ENCODE results near the gene TBCD. TPM values are rescaled to one million over a fixed set of nuclear protein-coding genes. Genes with fewer than 3 reads are reported as not detected.

Gene TBCD
- total RNA-seq, 1 donor from 2014 or later = 144 TPM

DNA sequence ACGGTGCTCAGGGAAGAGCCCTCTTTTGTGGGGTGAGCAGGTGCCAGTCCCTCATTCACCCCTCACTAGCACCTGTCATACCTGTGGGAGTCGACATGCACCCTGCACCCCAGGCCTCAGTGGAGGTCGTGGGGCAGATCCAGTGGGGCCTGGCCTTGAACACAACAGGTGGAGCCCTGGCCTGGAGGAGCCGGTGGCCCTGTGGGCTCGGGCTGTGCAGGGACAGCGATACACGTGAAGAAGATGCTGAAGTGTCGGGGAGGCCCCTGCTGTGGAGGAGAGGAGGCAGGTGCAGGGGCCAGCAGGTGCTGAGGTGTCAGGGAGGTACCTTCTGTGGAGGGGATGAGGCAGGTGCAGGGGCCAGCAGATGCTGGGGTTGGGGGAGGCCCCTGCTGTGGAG is 56.1 kb downstream of the TBCD start:
- no peak for DNase-seq (ENCODE audit: extremely low read depth, low read depth, low spot score)

DNA sequence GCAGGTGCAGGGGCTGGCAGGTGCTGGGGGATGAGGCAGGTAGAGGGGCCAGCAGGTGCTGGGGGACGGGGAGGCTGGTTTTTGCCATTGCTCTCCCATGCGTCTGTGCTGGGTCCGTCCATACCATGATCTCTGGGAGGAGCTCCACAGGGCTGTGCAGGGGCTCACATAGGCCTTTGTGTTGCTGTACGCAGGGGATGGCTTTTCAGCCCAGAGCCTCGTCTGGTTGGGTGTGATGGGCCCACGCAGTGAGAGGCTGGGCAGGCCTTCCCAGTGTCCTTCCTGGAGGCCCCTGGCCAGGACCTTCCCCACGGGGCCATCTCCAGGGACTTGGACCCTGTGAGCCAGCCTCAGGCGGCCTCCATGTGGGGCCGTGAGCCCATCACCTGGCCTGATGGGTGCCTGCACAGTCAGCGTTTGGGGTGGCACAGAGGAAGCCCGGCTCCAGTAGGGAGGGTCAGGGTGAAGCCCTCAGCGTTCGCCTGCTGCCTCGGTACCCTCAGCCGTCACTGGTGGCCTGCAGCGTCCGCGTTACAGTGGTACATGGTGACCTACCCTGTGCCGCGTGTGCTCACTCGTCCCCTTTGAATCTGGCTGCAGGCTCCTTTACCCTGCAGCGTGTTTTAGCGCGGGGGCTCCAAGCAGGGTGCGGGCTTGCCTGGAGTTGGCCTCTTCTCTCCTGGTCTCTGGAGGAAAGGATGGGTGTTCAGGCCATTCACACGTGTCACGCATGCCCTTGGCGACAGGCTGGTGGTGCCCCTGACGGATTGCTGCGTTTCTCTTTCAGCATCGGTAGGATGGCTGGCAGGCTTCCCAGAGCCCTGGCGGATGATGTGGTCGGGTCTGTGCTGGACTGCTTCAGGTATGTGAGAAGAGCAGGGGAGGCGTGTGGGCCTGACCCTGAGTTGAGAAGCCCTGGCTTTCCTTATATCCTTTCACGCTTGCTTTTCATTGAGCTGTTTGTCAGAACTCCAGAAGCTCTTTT is 57.3 kb downstream of the TBCD start:
- DNase-seq (ENCODE audit: extremely low read depth, low read depth, low spot score) = no peak

DNA sequence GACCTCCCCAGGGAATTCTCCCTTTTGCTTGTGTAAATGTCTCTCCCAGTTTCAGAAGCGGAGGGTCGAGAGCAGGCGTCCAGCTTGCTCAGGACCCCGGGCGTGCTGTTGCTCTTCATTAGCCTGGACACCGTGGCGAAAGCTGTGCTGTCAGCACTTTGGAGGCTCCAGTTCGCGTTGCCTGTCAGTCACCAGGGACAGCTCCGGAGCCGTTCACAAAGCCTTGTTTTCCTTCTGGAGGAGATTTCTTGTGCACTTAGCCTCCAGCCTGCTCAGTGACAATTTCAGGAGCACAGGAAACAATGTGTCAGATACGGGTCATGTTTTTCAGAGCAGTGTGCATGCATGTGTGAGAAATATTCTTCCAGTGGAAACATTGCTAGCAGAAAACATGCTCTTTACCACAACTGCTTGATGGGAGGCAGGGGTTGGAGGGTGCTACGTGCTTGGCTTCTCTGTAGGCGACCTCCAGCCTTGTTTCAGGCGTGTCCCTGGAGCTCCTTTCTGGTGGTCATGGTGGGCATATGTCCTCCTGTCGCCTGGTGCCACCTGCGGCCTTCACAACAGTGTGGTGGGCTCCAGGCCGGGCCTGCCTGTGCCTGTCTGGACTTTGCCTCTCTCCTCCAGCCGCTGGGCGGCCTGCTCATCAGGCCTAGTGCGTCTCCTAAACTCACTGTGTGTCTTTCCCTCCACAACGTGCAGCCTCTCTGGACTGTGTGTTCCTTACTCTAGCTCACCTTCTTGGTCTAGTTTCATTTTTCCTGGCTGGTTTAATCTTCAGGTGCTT is 59.0 kb downstream of the TBCD start:
- no peak for DNase-seq (ENCODE audit: extremely low read depth, low read depth, low spot score)

DNA sequence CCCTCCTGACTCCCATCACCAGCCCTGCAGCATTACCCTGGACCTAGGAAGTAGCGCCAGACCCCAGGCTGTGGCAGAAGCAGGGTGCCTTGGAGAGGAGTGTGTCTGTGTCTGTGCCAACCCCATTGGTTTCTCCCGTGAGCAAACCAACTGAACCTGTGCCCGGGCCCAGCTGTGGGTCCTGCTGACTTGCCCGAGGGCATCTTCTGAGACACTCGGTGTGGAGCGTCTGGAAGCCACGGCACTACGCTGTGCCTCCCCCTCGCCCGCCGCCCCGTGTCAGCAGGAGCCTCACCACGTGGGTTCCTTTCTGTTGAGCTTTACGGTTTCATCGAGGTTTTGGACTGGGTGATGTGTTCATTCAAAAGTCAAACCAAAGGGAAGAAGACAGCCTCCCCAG is 60.2 kb downstream of the TBCD start:
- DNase-seq (ENCODE audit: extremely low read depth, low read depth, low spot score) = no peak

DNA sequence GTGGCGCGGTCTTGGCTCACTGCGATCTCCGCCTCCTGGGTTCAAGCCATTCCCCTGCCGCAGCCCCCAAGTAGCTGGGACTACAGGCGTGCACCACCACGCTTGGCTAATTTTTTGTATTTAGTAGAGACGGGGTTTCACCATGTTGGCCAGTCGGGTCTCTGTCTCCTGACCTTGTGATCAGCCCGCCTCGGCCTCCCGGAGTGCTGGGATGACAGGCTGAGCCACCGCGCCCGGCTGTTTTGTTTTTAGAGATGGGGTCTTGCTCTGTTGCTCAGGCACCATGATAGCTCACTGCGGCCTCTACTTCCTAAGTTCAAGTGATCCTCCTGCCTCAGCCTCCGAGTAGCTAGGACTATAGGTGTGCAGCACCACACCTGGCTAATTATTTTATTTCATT is 60.7 kb downstream of the TBCD start:
- no peak for DNase-seq (ENCODE audit: extremely low read depth, low read depth, low spot score)

DNA sequence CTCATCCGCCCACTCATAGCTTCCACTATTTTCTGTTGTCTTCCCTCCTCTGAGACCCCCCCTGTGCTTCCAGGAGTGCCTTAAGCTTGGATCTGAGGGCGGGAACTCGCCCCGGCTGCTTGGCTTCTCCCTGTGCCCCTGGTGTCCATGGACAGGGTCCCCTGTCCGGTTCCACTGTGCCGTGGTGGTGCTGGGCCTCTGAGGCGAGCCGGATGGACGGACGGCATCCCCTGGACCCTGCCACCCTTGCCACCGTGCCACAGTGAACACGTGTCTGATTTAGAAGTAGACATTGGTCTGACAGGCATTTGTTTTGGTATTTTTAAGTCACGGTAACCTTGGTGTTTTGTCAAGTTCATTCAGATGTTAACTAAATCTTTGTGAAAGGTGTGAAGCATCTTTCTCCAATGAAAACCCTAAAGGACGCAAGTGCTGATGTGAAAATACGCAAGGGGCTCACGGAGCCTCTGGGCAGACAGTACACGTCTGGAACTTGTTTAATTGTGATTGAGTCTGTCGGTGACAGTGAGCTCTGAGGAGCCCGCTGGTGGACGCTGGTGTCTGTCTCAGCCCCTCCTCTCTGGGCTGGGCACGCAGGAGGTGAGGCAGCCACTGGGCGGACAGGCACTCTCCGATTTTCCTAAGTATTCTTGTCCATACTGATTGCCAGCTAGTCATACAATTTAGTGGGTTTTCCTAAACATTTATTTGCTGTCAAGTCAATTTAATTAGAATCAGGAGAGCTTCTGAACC is 61.6 kb downstream of the TBCD start:
- DNase-seq (ENCODE audit: extremely low read depth, low read depth, low spot score) = no peak

DNA sequence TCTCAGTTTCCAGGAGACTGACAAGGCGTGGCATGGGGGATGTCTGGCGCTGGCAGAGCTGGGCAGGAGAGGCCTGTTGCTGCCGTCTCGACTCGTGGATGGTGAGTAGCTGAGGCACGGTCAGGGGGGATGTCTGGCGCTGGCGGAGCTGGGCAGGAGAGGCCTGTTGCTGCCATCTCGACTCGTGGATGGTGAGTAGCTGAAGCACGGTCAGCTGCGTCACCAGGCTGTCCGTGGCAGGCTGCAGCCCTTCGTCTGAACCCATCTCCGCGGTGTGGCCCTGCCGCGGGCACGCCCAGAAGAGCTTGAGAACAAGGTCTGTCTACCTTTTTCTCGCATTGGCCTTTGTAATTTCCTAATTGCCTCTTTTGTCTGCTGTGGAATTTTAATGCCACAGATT is 63.0 kb downstream of the TBCD start:
- DNase-seq (ENCODE audit: extremely low read depth, low read depth, low spot score) = no peak

DNA sequence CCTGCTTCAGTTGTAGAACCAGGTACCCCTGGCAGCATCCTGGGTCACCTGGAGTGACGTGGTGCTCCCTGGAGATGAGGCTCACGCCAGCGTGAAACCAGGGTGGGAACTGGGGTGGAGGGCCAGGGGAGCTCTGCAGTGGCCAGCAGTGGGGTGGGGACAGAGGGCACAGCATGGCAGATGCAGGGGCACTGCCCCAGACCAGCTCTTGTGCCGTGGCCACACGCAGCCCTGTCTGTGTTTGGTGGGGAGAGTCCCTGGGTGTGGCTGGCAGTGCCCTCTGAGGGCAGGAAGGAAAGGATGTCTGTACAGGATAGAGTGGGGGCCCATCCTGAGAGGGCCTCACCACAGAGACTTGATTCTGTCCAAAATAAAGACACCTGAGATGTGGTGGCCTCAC is 63.5 kb downstream of the TBCD start:
- no peak for DNase-seq (ENCODE audit: extremely low read depth, low read depth, low spot score)

DNA sequence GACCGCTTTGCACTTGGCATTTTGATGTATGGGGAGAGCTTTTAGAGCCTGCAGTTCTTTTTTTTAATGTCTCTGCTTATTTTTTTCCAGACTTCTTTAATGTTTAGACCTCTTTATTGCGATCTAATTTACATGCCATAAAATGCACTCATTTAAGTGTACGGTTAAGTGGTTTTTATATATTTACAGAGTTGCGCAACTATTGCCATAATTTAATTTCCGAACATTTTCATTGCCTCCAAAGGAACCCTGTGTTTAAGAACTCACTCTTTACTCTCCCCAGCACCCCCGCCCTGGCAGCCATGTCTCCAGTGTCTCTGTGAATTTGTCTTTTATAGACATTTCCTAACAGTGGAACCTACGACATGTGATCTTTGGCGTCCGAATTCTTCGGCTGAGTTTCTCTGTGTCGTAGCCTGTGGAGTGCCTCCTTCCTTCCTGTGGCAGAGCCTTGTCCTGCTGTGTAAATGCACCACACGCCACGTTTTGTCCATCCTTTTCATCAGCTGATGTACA is 64.0 kb downstream of the TBCD start:
- no peak for DNase-seq (ENCODE audit: extremely low read depth, low read depth, low spot score)

DNA sequence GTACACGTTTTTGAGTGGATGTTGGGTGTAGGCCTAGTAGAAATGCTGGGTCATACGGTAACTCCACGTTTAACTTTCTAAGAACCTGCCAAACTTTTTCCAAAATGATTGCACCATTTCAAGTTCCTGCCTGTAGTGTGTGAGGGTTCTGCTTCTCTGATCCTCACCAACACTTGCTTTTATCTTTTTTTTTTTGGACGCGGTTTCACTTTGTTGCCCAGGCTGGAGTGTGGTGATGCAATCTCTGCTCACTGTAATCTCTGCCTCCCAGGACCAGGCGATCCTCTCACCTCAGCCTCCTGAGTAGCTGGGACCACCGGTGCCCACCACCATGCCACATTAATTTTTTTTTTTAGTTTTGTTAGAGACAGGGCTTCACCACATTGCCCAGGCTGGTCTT is 64.5 kb downstream of the TBCD start:
- DNase-seq (ENCODE audit: extremely low read depth, low read depth, low spot score) = no peak

DNA sequence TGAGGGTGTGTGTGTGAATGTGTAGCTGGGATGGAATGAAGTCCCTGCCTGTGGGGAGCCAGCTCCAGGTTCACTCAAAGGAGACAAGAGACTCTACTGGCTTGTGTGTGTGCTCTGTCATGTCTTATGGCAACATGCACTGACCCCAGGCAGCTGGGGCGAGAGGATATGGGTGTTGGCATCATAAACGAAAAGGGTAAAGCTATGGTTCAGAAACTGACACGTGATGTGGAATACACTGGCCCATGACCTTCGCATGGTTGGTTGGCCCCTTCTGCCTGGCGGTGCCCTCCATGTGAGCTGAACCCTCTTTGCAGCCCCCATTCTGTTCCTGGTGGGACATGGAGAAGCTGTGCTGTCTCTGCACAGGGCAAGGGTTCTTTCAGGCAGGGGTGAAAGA is 66.1 kb downstream of the TBCD start:
- DNase-seq (ENCODE audit: extremely low read depth, low read depth, low spot score) = no peak

DNA sequence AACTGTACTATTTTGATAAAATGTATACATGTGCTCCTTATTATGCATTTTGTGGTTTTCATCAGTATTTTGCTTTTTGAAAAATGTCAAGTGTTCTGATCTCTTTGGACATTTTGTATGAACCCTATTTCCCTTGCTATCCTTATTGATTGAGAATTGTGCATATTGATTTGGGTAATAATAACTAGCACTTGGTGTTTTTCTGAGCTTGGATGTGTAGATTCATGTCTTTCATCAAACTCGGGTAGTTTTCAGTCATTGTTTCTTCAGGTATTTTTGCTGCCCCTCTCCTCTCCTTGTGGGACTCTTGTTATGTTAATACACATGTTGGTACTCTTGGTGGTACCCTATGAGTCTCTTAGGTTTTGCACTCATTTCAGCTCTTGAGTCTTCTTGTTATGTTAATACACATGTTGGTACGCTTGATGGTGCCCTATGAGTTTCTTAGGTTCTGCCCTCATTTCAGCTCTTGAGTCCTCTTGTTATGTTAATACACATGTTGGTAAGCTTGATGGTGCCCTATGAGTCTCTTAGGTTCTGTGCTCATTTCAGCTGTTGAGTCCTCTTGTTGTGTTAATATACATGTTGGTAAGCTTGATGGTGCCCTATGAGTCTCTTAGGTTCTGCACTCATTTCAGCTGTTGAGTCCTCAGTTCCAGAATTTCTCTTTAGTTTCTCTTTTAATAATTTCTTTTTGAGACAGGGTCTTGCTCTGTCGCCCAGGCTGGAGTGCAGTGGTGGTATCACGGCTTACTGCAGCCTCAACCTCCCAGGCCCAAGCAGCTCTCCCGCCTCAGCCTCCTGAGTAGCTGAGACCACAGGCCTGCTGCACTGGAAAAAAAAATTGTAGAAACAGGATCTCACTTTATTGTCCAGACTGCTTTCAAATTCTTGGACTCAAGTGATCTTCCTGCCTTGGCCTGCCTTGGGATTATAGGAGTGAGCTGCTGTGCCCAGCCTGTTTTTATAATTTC is 68.7 kb downstream of the TBCD start:
- DNase-seq (ENCODE audit: extremely low read depth, low read depth, low spot score) = no peak

DNA sequence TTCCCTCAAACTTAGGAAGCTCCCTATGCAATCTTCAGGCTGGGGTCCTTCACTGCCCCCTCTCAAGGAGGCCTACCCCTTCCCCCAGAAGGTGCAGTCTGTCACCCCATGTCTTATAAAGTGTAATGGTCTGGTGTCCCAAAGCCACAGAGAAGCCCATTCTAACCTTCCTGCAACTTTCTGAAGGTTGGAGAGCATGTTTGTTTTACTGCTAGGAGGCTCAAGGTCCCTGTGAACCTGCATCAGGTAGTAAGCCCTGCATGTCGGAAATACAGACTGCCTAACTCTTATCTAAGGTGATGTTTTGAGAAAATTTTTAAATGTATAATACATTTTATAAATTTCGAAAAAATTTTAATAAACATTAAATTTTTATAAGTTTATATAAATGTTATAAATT is 69.7 kb downstream of the TBCD start:
- no peak for DNase-seq (ENCODE audit: extremely low read depth, low read depth, low spot score)

DNA sequence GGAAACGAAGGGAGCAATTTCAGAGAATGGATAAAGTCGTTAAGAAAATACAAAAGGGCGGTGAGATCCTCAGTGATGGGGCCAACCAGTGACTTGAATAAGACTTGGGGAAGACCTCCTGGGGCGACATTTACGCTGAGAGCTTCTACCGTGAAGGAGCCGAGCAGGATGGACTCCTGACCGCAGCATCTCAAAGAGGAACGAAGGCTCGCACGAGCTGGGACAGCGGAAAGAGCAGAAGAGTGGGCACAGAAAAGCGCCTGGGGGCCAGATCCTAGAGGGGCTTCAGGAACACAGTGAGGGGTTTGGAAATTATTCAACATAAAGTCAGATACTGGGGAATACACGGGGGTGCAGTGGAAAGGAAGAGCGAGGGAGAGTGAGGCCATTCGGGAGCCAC is 70.4 kb downstream of the TBCD start:
- DNase-seq (ENCODE audit: extremely low read depth, low read depth, low spot score) = no peak

DNA sequence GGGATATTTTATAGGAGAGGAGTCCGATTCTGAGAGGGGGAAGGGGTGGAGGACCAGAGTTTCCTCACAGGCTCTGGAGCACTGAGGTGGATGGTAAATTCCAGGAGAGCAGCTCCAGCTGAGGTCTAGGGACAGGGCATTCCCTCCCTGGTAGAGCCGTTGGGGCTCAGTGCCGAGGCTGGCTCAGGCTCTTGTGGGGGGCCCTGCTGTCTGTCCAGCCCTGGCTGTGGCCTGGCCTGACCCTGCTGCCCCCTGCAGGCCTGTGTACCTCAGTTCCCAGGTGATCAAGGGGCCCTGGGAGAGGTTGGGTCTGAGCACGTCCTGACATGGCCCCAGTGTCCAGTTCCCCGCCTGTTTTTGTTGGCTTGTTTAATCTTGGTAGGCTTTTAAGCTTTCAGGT is 71.1 kb downstream of the TBCD start:
- DNase-seq (ENCODE audit: extremely low read depth, low read depth, low spot score) = no peak

DNA sequence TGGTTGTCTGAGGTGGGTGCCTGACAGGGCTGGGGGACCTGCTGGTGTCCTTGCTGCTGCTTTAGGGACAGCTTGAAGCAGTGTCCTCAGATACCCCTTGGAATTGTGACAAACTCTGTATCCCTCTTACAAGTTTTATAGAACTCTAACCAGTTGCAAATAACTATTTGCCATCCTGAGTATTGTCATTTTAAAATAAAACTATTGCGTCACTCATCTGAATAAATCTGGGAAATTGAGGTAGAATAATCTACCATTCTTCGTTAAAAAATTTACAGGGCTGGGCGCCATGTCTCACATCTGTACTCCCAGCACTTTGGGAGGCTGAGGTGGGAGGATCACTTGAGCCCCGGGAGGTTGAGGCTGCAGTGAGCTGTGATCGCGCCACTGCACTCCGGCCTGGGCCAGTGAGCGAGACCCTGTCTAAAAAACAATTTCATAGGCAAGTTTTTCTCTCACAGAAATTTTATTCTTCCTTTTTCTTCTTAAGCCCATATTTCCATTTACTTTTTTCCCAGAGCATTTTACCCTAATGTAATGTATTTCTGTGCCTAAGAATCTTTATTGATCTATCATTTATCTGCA is 73.8 kb downstream of the TBCD start:
- no peak for DNase-seq (ENCODE audit: extremely low read depth, low read depth, low spot score)

DNA sequence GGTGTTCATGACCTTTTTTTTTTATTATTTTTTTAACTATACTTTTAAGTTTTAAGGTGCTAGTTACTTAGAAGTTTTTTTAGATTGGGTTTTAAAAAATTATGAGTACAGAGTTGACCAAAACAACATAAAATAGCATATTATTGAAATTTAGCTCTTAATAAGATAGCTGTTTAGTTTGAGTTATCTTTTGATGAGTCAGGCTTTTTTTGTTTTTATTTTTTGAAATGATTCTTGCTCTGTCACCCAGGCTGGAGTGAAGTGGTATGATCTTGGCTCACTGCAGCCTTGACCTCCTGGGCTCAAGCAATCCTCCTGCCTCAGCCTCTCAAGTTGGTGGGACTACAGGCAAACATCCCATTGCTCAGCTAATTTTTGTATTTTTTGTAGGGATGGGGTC is 74.3 kb downstream of the TBCD start:
- no peak for DNase-seq (ENCODE audit: extremely low read depth, low read depth, low spot score)

DNA sequence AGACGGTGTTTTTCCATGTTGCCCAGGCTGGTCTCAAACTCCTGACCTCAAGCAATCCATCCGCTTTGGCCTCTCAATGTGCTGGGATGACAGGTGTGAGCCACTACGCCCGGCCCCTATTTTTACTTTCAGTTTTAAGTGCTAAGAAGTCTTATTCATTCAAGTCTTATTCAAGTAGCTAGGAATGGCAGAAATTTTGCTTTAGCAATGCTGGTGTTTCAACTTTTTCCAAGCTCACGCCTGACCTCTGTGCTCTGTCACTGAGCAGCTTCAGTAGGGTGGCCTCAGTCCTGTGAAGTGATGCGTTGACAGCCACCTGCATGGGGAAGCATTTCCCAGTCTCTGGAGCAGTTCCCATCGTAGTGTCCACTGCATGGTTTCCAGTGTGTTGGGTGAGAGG is 75.1 kb downstream of the TBCD start:
- DNase-seq (ENCODE audit: extremely low read depth, low read depth, low spot score) = no peak

DNA sequence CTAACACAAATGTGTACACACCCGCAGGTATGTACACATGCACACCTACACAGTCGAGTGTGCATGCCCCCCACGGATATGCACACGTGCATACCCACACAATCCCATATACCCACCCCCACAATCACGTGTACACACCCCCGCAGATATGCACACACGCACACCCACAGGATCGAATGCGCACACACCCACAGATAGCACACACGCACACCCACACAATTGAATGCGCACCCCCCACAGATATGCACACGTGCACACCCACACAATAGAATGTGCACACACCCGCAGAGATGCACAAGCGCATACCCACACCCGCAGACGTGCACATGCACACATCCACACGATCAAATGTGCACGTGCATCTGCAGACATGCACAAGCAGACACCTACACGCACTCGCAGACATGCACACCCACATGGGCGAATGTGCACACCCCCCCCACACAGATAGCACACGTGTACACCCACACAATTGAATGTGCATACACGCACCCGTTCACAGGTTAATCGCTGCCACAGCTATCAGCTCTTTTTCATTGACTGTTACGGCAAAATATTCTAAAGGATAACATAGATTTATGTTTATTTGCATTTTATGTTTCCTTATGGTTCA is 77.1 kb downstream of the TBCD start:
- DNase-seq (ENCODE audit: extremely low read depth, low read depth, low spot score) = no peak

Measured in glomerular endothelial cell (primary cell).